Heart left ventricle (tissue), 13 donors: ENCODE results near the gene BICRAL.

Experiments used
- POLR2A ChIP-seq, 2 donors: fragments of 450-650 bp; IDR thresholded peaks; one replicate each; pipeline ENCODE4 v1.6.1; 2017; ENCODE audit warnings: antibody characterized with exemption in 2 of 2, mild to moderate bottlenecking in 2 of 2, moderate library complexity in 2 of 2
- TF ChIP-seq, protein P1 (sequence below), 12 donors: fragments of 200-600 bp; sonication (generic) in 4 of 12; IDR thresholded peaks; one replicate each; pipeline versions ENCODE4 v1.5.0 to v1.8.0; 2018 to 2022; ENCODE audit warnings: antibody characterized with exemption in 12 of 12, mild to moderate bottlenecking in 5 of 12
- donor health status: ischemic (EF 13 %, LVEDD 7.1; RV severe dilation, severe dysfunction).
- donor health status: DM: no; HTN: yes; CAD: no.
- donor health status: DM: no; HTN: no; CAD: no.
- donor health status: ischemic (EF 25% LVEDD 6.9; RV normal size, moderate dysfunction).
- donor health status: ischemic (EF 25% LVEDD 5.7; RV mildly dilated, moderate dysfunction).
- donor health status: ischemic (EF 35%, LVEDD 5.7; RV mildly dilated, moderate dysfunction).
- donor health status: nonischemic (EF 11% LVEDD 7.7; RV severe dilation, severe dysfunction).
- donor health status: DM: yes; HTN: yes; CAD: no.
- donor health status: PGD.
- donor health status: ischemic (EF 29% LVEDD 5.4; RV normal size, mild dysfunction).
- donor health status: nonischemic (EF 23%, LVEDD 6.1; RV moderate dilation, normal function).

DNA sequence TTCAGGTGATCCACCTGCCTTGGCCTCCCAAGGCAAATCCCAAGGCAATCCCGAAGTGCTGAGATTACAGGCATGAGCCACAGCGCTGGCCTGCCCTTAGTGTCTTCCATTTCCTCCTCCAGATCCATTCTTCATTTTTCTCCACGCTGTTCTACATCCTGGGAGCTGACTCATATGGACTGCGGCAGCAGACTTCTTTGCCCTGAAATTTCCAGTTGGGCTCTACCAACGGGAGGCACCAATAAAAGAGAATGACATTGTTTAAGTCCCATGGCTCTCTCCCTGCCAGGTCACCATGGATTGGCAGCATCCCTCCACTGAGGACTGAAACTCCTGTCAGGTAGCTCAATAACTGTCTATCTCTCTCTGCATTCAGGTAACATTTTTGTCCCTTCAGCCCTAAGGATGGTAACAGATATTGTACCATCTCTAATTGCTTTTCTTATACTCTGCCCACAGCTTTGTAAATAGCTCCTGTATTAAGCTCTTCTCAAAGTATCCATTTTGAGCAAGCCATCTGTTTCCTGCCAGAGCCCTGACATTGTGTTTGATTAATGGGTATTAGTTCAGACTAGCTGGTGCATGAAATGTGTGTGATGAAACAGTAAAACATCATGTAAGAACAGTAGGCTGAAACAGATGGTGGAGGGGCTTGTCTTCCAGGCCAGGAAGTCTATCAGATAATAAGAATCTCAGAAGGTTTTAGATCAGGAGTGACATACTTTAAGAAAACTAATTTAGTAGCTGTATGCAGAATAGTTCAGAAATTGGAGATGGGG, 39.5 kb upstream of the BICRAL start:
- TF ChIP-seq, protein P1, sequence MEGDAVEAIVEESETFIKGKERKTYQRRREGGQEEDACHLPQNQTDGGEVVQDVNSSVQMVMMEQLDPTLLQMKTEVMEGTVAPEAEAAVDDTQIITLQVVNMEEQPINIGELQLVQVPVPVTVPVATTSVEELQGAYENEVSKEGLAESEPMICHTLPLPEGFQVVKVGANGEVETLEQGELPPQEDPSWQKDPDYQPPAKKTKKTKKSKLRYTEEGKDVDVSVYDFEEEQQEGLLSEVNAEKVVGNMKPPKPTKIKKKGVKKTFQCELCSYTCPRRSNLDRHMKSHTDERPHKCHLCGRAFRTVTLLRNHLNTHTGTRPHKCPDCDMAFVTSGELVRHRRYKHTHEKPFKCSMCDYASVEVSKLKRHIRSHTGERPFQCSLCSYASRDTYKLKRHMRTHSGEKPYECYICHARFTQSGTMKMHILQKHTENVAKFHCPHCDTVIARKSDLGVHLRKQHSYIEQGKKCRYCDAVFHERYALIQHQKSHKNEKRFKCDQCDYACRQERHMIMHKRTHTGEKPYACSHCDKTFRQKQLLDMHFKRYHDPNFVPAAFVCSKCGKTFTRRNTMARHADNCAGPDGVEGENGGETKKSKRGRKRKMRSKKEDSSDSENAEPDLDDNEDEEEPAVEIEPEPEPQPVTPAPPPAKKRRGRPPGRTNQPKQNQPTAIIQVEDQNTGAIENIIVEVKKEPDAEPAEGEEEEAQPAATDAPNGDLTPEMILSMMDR (IDR thresholded peaks at IDR 0.05), result no peak
- TF ChIP-seq POLR2A (IDR thresholded peaks at IDR 0.05), result no peak
